A673 (cell line): Measurements from ENCODE around the gene ITPR1.

Source experiments
- EZH2 ChIP-seq: fragments of 200-600 bp; sonication (generic); IDR thresholded peaks from 2 replicates; pipeline ENCODE4 v1.6.1; 2017; ENCODE audit warnings: borderline replicate concordance, low read depth, mild to moderate bottlenecking, mixed read lengths, antibody characterized with exemption, low read length; ENCODE audit not compliant: poor library complexity, severe bottlenecking
- TF ChIP-seq, protein P1 (sequence below): fragments of 300-800, 200-600 bp; sonication (generic); conservative IDR thresholded peaks from 2 replicates; pipeline ENCODE4 v1.5.1; 2017; ENCODE audit warnings: low read depth, mild to moderate bottlenecking, antibody characterized with exemption, low read length, moderate library complexity, mixed read lengths

- TF ChIP-seq, protein P1, sequence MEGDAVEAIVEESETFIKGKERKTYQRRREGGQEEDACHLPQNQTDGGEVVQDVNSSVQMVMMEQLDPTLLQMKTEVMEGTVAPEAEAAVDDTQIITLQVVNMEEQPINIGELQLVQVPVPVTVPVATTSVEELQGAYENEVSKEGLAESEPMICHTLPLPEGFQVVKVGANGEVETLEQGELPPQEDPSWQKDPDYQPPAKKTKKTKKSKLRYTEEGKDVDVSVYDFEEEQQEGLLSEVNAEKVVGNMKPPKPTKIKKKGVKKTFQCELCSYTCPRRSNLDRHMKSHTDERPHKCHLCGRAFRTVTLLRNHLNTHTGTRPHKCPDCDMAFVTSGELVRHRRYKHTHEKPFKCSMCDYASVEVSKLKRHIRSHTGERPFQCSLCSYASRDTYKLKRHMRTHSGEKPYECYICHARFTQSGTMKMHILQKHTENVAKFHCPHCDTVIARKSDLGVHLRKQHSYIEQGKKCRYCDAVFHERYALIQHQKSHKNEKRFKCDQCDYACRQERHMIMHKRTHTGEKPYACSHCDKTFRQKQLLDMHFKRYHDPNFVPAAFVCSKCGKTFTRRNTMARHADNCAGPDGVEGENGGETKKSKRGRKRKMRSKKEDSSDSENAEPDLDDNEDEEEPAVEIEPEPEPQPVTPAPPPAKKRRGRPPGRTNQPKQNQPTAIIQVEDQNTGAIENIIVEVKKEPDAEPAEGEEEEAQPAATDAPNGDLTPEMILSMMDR, result no peak
- no peak for TF ChIP-seq EZH2
Measured at GRCh38 chr3:4743371-4743770, 250.2 kb downstream of the ITPR1 start.
